HepG2 (cell line): ENCODE measurements around the gene GPSM1. TPM values are rescaled to one million over a fixed set of nuclear protein-coding genes. Genes with fewer than 3 reads are reported as not detected.

Source experiments
- ATAC-seq: fragments of 200-7000 bp; cut with Tn5 transposase; 3 replicates; pipeline ENCODE4 v1.9.1; 2020; ENCODE audit warnings: mild to moderate bottlenecking, moderate library complexity
- BruUV-seq: library from RNA; stranded (reverse); fragments of 400-500 nt; replicated peaks from 2 replicates; lab custom pipeline; 2021; lab: Mats Ljungman, UMichigan
- CTCF ChIA-PET: fragments of 300-600 bp; formaldehyde crosslinking; extraction: SDS; loops from one replicate; lab custom pipeline; 2021; ENCODE audit warnings: low total read pairs, inconsistent platforms, low intra/inter-chr PET ratio; lab: Yijun Ruan, JAX
- POLR2A ChIA-PET: fragments of 350-600 bp; sonication (Branson Sonifier 250); formaldehyde crosslinking; loops from one replicate; lab custom pipeline; 2020; ENCODE audit warnings: antibody characterized with exemption, inconsistent platforms; lab: Yijun Ruan, JAX
- DNase-seq: peaks from one replicate; pipeline ENCODE4 v3.0.0-alpha.2; 2015; ENCODE audit warnings: low spot score
- FAIRE-seq: peaks from 3 replicates; lab custom pipeline; 2011; peaks lifted over from hg19 to GRCh38; lab: Jason Lieb, UNC
- H2AFZ ChIP-seq: one replicate; pipeline ENCODE4 v1.6.1; 2011; ENCODE audit warnings: low read length, inconsistent platforms
- H3K27ac ChIP-seq: fragments of 300-600 bp; 3 replicates; pipeline ENCODE4 v1.8.0; 2011; ENCODE audit warnings: mixed run types, mild to moderate bottlenecking, mixed read lengths, low read length, inconsistent platforms; ENCODE audit not compliant: insufficient read depth; ENCODE audit errors: extremely low read length
- H3K27me3 ChIP-seq, 2 experiments: fragments of 200-600 bp in 1 of 2; 2 replicates in 1 of 2; 3 replicates in 1 of 2; pipeline versions ENCODE4 v1.6.0 to v1.8.0; 2011; ENCODE audit warnings: low read length in 2 of 2, mild to moderate bottlenecking in 2 of 2, moderate library complexity in 2 of 2, inconsistent platforms in 1 of 2; ENCODE audit not compliant: insufficient read depth in 2 of 2, control insufficient read depth in 1 of 2
- H3K36me3 ChIP-seq, 2 experiments: fragments of 200-600 bp in 1 of 2; replicated peaks in 1 of 2; 2 replicates in 1 of 2; 3 replicates in 1 of 2; pipeline versions ENCODE4 v1.5.1 to v1.8.0; 2011; ENCODE audit warnings: low read length in 2 of 2, inconsistent platforms in 1 of 2; ENCODE audit not compliant: insufficient read depth in 2 of 2, control insufficient read depth in 1 of 2
- H3K4me1 ChIP-seq: 2 replicates; pipeline ENCODE4 v1.5.1; 2012; ENCODE audit warnings: low read length, inconsistent platforms; ENCODE audit not compliant: insufficient read depth
- H3K4me2 ChIP-seq: 2 replicates; pipeline ENCODE4 v1.6.0; 2011; ENCODE audit warnings: low read depth, low read length, inconsistent platforms
- H3K4me3 ChIP-seq, 3 experiments: fragments of 200-600 bp in 1 of 3; sonication (generic), shearing (Covaris generic) in 1 of 3; replicated peaks in 1 of 3; 2 replicates each; pipeline ENCODE4 v1.5.1; 2011 to 2016; ENCODE audit warnings: low read length in 3 of 3, inconsistent platforms in 2 of 3, low read depth in 2 of 3, mild to moderate bottlenecking in 2 of 3, control low read depth in 1 of 3, mixed read lengths in 1 of 3; ENCODE audit not compliant: insufficient read depth in 1 of 3
- H3K79me2 ChIP-seq: one replicate; pipeline ENCODE4 v1.6.1; 2011; ENCODE audit warnings: low read length, inconsistent platforms; ENCODE audit not compliant: insufficient read depth
- H3K9ac ChIP-seq: 2 replicates; pipeline ENCODE4 v1.6.0; 2011; ENCODE audit warnings: mild to moderate bottlenecking, low read depth, low read length, inconsistent platforms; ENCODE audit not compliant: insufficient read depth
- H3K9me3 ChIP-seq: 2 replicates; pipeline ENCODE4 v1.5.1; 2012; ENCODE audit warnings: mild to moderate bottlenecking, low read length
- H4K20me1 ChIP-seq: 2 replicates; pipeline ENCODE4 v1.6.0; 2011; ENCODE audit warnings: inconsistent platforms, mild to moderate bottlenecking, low read length, moderate library complexity; ENCODE audit not compliant: insufficient read depth
- DNMT1 ChIP-seq: sonication (generic); formaldehyde crosslinking; IDR thresholded peaks from 2 replicates; pipeline ENCODE4 v1.5.1; 2020; ENCODE audit warnings: mild to moderate bottlenecking, missing genetic modification reagents
- MBNL3 ChIP-seq: fragments of 250-450 bp; sonication (Bioruptor Pico); conservative IDR thresholded peaks from 2 replicates; pipeline ENCODE4 v1.8.0; 2022; ENCODE audit warnings: mild to moderate bottlenecking, inconsistent platforms
- NAIF1 ChIP-seq: sonication (generic); formaldehyde crosslinking; IDR thresholded peaks from 2 replicates; pipeline ENCODE4 v1.5.0; 2020; ENCODE audit warnings: mild to moderate bottlenecking, missing genetic modification reagents, borderline replicate concordance
- NFKB2 ChIP-seq: sonication (generic); formaldehyde crosslinking; IDR thresholded peaks from 2 replicates; pipeline ENCODE4 v1.4.0; 2020; ENCODE audit warnings: missing genetic modification reagents, borderline replicate concordance
- PHF20 ChIP-seq: sonication (generic); formaldehyde crosslinking; IDR thresholded peaks from 2 replicates; pipeline ENCODE4 v1.5.0; 2020; ENCODE audit warnings: mild to moderate bottlenecking, missing genetic modification reagents
- SP140L ChIP-seq: sonication (generic); formaldehyde crosslinking; IDR thresholded peaks from 2 replicates; pipeline ENCODE4 v1.4.0; 2020; ENCODE audit warnings: missing genetic modification reagents, borderline replicate concordance
- THYN1 ChIP-seq: sonication (generic); formaldehyde crosslinking; IDR thresholded peaks from 2 replicates; pipeline ENCODE4 v1.8.1; 2023; ENCODE audit warnings: low read depth, mild to moderate bottlenecking, moderate library complexity, missing genetic modification reagents, borderline replicate concordance
- ZNF264 ChIP-seq: sonication (generic); formaldehyde crosslinking; IDR thresholded peaks from 2 replicates; pipeline ENCODE4 v1.4.0; 2020; ENCODE audit warnings: missing genetic modification reagents
- ZNF678 ChIP-seq: sonication (generic); formaldehyde crosslinking; IDR thresholded peaks from 2 replicates; pipeline ENCODE4 v1.4.0; 2020; ENCODE audit warnings: mild to moderate bottlenecking, missing genetic modification reagents
- ZSCAN29 ChIP-seq: sonication (generic); formaldehyde crosslinking; conservative IDR thresholded peaks from 2 replicates; pipeline ENCODE4 v1.4.0; 2020; ENCODE audit warnings: mild to moderate bottlenecking, missing genetic modification reagents
- WGBS: methylation state at CpG from one replicate; pipeline ENCODE4 v1.1.6; 2017; ENCODE audit warnings: low lambda C conversion rate; 5-methylcytosine and 5-hydroxymethylcytosine counted together
- in situ Hi-C: cut with HindIII; loops from 2 replicates; pipeline ENCODE4 v1.10.0; 2017; ENCODE audit warnings: low pct_unique_long_range_greater_than_20kb; ENCODE audit not compliant: extremely low pct_ligation_motif_present
- intact Hi-C: fragments of 100-400 bp; cut with micrococcal nuclease; formaldehyde crosslinking; loops from one replicate; pipeline ENCODE4 v1.10.0; 2022; ENCODE audit not compliant: unreplicated experiment
- polyA plus RNA-seq, 8 experiments: library from polyadenylated mRNA; depleted of rRNA in 3 of 8; stranded (reverse) in 7 of 8; unstranded in 1 of 8; fragments of >200 nt; fragmentation: Illumina TruSeq in 4 of 8; extraction: Trizol in 4 of 8; gene quantifications; 2 replicates each; pipeline versions ENCODE4 v1.2.1 to v1.2.3, GENCODE V29; 2011 to 2016; ENCODE audit warnings: low read depth in 4 of 8, missing spikeins in 1 of 8, mixed read lengths in 1 of 8; ENCODE audit not compliant: insufficient read depth in 1 of 8
- total RNA-seq, 5 experiments: library from RNA; depleted of rRNA; stranded (reverse); fragments of >200 nt; fragmentation: Illumina TruSeq; extraction: Trizol; gene quantifications; 2 replicates each; pipeline ENCODE4 v1.2.3, GENCODE V29; 2016; ENCODE audit warnings: low read depth in 1 of 5
- TF ChIP-seq, protein P1 (sequence below): sonication (generic); formaldehyde crosslinking; IDR thresholded peaks from 2 replicates; pipeline ENCODE4 v1.4.0; 2020; ENCODE audit warnings: mild to moderate bottlenecking, missing genetic modification reagents
- TF ChIP-seq, protein P2 (sequence below): sonication (generic); formaldehyde crosslinking; IDR thresholded peaks from 2 replicates; pipeline ENCODE4 v1.4.0; 2020; ENCODE audit warnings: missing genetic modification reagents
- TF ChIP-seq, protein P3 (sequence below): sonication (generic); formaldehyde crosslinking; IDR thresholded peaks from 2 replicates; pipeline ENCODE4 v1.4.0; 2020; ENCODE audit warnings: missing genetic modification reagents; ENCODE audit errors: not compliant biosample characterization

GPSM1 gene
- total and polyA plus RNA-seq, 2 of the 13 experiments (the other 11 are each of a cell fraction or from before 2014, with no cell fraction given) = 1.0 to 2.4 TPM

DNA sequence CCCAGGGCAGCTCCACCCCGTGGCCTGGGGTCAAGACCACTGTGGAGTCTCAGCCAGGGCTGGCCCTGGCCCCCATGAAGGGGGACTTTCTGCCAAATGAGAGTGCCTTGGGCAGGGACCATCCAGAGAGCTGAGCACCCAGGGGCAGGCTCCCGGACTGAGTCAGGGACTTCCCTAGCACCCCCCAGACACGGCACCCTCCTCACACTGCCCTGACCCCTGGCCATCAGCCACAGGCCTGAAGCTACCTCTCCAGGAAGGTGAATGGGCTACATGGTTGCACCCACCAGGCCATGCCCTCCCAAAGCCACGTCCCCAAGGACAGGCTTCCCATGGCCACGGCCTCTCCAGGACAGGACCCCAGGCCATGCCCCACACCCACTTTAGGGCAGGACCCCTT is 32.9 kb upstream of the GPSM1 start (continued):
- TF ChIP-seq, protein P1, sequence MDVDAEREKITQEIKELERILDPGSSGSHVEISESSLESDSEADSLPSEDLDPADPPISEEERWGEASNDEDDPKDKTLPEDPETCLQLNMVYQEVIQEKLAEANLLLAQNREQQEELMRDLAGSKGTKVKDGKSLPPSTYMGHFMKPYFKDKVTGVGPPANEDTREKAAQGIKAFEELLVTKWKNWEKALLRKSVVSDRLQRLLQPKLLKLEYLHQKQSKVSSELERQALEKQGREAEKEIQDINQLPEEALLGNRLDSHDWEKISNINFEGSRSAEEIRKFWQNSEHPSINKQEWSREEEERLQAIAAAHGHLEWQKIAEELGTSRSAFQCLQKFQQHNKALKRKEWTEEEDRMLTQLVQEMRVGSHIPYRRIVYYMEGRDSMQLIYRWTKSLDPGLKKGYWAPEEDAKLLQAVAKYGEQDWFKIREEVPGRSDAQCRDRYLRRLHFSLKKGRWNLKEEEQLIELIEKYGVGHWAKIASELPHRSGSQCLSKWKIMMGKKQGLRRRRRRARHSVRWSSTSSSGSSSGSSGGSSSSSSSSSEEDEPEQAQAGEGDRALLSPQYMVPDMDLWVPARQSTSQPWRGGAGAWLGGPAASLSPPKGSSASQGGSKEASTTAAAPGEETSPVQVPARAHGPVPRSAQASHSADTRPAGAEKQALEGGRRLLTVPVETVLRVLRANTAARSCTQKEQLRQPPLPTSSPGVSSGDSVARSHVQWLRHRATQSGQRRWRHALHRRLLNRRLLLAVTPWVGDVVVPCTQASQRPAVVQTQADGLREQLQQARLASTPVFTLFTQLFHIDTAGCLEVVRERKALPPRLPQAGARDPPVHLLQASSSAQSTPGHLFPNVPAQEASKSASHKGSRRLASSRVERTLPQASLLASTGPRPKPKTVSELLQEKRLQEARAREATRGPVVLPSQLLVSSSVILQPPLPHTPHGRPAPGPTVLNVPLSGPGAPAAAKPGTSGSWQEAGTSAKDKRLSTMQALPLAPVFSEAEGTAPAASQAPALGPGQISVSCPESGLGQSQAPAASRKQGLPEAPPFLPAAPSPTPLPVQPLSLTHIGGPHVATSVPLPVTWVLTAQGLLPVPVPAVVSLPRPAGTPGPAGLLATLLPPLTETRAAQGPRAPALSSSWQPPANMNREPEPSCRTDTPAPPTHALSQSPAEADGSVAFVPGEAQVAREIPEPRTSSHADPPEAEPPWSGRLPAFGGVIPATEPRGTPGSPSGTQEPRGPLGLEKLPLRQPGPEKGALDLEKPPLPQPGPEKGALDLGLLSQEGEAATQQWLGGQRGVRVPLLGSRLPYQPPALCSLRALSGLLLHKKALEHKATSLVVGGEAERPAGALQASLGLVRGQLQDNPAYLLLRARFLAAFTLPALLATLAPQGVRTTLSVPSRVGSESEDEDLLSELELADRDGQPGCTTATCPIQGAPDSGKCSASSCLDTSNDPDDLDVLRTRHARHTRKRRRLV (CRISPR knock-in tag) = no peak

DNA sequence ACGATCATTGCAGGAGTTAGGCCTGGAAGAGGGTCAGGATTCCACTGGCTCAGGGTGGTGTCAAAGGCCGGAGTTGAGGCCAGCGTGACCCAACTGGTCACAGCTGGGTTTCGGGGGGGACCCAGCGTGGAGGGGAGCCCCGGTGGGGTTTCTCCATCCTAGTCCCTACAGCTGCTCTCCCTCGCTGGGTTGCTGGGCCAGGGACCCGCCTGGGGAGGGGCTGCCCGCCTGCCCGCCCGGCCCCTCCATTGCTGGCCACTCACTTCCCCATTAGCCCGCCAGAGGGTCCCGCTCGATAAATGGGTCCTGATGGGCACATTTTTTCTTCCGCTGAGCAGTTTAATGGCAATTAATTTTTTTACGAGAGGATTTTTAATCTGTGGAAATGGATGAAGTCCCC is 32.3 kb upstream of the GPSM1 start:
- TF ChIP-seq NAIF1 (CRISPR knock-in tag) = no peak
- TF ChIP-seq, protein P2, sequence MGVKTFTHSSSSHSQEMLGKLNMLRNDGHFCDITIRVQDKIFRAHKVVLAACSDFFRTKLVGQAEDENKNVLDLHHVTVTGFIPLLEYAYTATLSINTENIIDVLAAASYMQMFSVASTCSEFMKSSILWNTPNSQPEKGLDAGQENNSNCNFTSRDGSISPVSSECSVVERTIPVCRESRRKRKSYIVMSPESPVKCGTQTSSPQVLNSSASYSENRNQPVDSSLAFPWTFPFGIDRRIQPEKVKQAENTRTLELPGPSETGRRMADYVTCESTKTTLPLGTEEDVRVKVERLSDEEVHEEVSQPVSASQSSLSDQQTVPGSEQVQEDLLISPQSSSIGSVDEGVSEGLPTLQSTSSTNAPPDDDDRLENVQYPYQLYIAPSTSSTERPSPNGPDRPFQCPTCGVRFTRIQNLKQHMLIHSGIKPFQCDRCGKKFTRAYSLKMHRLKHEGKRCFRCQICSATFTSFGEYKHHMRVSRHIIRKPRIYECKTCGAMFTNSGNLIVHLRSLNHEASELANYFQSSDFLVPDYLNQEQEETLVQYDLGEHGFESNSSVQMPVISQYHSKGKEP = no peak
- TF ChIP-seq ZNF678 = no peak
- TF ChIP-seq THYN1 (CRISPR knock-in tag) = no peak
- TF ChIP-seq MBNL3 (CRISPR knock-in tag) = no peak
- no peak for TF ChIP-seq ZSCAN29 (CRISPR knock-in tag)
- TF ChIP-seq, protein P3, sequence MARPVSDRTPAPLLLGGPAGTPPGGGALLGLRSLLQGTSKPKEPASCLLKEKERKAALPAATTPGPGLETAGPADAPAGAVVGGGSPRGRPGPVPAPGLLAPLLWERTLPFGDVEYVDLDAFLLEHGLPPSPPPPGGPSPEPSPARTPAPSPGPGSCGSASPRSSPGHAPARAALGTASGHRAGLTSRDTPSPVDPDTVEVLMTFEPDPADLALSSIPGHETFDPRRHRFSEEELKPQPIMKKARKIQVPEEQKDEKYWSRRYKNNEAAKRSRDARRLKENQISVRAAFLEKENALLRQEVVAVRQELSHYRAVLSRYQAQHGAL (CRISPR knock-in tag) = no peak
- no peak for TF ChIP-seq ZNF264 (CRISPR knock-in tag)
- no peak for TF ChIP-seq NFKB2 (CRISPR knock-in tag)
- TF ChIP-seq DNMT1 = no peak
- no peak for TF ChIP-seq PHF20 (CRISPR knock-in tag)
- TF ChIP-seq SP140L (CRISPR knock-in tag) = no peak
- TF ChIP-seq, all 625 proteins: peak for 0
- H3K36me3 ChIP-seq = no peaks in the 10 kb centered on the region
- no peak overlapping the region for H3K9ac ChIP-seq
- FAIRE-seq = no peak
- peaks cover 48% of the 10 kb centered on the region for H3K4me1 ChIP-seq
- WGBS = 77% methylated on average over 9 of the region's 16 CpGs
- in situ Hi-C loops = no loop called here
- H4K20me1 ChIP-seq = no peaks in the 10 kb centered on the region
- no peaks in the 10 kb centered on the region for H3K79me2 ChIP-seq
- no peaks in the 10 kb centered on the region for H3K9me3 ChIP-seq
- no TSS peak for BruUV-seq
- H3K4me2 ChIP-seq = no peak overlapping the region
- POLR2A ChIA-PET = no interaction called here
- intact Hi-C loops = no loop called here
- CTCF ChIA-PET = no interaction called here
- no peak overlapping the region for H3K27ac ChIP-seq
- peaks cover 13 to 48% of the 10 kb centered on the region in 2 experiments for H3K27me3 ChIP-seq
- H3K4me3 ChIP-seq = no peak overlapping the region
- no peak for DNase-seq
- ATAC-seq = no peak
- H2AFZ ChIP-seq = no peak overlapping the region
